Ascending aorta (tissue), 2 donors: Measurements from ENCODE around the gene SLC7A1. TPM values are rescaled to one million over a fixed set of nuclear protein-coding genes. Genes with fewer than 3 reads are reported as not detected.
A peak's percentile ranks its signal among the peaks of the same experiment; 100 is the strongest.

Source experiments
- DNase-seq, 2 donors: peaks; one replicate each; pipeline ENCODE4 v3.0.0-alpha.2; 2019; ENCODE audit warnings: low spot score in 2 of 2
- H3K27ac ChIP-seq, 2 donors: fragments of 200-600 bp; sonication (generic); one replicate each; pipeline ENCODE4 v1.5.1; 2016 to 2017; ENCODE audit warnings: mild to moderate bottlenecking in 1 of 2
- H3K27me3 ChIP-seq: fragments of 200-600 bp; sonication (generic); one replicate; pipeline ENCODE4 v1.5.1; 2017
- H3K36me3 ChIP-seq, 2 donors: fragments of 200-600 bp; sonication (generic); one replicate each; pipeline ENCODE4 v1.5.1; 2016
- H3K4me1 ChIP-seq, 2 donors: fragments of 200-600 bp; sonication (generic); one replicate each; pipeline ENCODE4 v1.5.1; 2016 to 2017; ENCODE audit warnings: mild to moderate bottlenecking in 1 of 2
- H3K4me3 ChIP-seq, 2 donors: fragments of 200-600 bp; sonication (generic); one replicate each; pipeline ENCODE4 v1.5.1; 2016 to 2017; ENCODE audit warnings: mild to moderate bottlenecking in 1 of 2
- H3K9me3 ChIP-seq, 2 donors: fragments of 200-600 bp; sonication (generic); one replicate each; pipeline ENCODE4 v1.5.1; 2016
- intact Hi-C: fragments of 100-400 bp; cut with DNase I; formaldehyde crosslinking; loops from one replicate; pipeline ENCODE4 v1.15.1; 2023
- total RNA-seq: library from RNA; depleted of rRNA; stranded (reverse); fragments of >200 nt; gene quantifications from one replicate; pipeline ENCODE4 v1.1.0, GENCODE V29; 2016
- TF ChIP-seq, protein P1 (sequence below), 3 experiments: fragments of 200-600 bp in 2 of 3; fragments of 450-650 bp in 1 of 3; sonication (generic) in 2 of 3; IDR thresholded peaks; one replicate each; pipeline ENCODE4 v1.5.1; 2016 to 2019; ENCODE audit warnings: antibody characterized with exemption in 3 of 3, mild to moderate bottlenecking in 1 of 3, moderate library complexity in 1 of 3

Gene SLC7A1
- total RNA-seq, 1 donor from 2014 or later: 17.2 TPM

DNA sequence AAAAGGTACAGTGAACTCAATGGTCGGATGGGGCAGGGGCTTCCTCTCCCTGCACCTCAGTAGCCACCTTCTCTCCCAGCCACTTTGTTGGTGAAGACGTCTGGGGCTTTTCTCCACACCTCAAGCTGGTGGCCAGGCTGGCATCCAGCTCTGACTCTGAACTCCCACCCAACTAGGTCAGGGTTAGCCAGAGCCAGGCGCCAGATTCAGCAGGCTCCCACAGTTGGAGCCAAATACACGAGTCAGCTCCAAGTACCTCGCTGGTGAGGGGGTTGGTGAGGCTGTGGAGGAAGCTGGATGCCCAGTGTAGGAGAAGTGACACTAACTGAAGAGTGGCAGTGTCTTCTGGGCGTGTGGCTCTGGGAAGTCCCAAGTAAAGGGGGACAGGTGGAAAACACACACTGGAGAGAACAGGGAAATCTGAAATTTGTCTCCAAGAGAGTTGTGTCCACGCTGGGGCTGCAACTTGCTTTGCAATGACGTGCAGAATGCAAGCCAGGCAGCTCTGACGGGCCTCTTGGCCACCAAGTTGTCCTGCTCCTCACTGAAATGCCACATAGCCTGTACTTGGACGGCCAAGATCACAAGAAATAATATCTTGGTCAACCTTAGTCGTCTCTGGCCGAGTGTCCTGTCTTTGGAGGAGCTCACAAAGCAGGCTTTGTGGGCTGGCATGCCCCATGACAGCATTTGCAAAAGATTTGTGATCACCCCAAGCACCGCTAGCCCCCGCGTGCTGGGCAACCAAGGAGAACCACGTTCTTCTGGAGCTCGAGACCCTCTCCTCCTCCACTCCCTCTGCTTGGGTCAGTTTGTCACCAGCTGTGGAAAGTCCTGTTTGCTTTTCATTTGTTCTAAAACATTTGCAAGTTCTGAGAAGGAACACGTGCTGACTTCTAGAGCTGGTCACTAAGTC lies 18.1 kb downstream of the SLC7A1 start:
- intact Hi-C loops: no loop called here
- Histone ChIP-seq H3K4me3 (peak overlapping the region in 1 of 2 donors; percentile 13), H3K27ac (no peak overlapping the region), H3K36me3 (no peaks in the 10 kb centered on the region), H3K27me3 (no peaks in the 10 kb centered on the region), H3K4me1 (peaks cover 0 to 18% of the 10 kb centered on the region in 2 donors), H3K9me3 (no peaks in the 10 kb centered on the region)
- TF ChIP-seq, protein P1, sequence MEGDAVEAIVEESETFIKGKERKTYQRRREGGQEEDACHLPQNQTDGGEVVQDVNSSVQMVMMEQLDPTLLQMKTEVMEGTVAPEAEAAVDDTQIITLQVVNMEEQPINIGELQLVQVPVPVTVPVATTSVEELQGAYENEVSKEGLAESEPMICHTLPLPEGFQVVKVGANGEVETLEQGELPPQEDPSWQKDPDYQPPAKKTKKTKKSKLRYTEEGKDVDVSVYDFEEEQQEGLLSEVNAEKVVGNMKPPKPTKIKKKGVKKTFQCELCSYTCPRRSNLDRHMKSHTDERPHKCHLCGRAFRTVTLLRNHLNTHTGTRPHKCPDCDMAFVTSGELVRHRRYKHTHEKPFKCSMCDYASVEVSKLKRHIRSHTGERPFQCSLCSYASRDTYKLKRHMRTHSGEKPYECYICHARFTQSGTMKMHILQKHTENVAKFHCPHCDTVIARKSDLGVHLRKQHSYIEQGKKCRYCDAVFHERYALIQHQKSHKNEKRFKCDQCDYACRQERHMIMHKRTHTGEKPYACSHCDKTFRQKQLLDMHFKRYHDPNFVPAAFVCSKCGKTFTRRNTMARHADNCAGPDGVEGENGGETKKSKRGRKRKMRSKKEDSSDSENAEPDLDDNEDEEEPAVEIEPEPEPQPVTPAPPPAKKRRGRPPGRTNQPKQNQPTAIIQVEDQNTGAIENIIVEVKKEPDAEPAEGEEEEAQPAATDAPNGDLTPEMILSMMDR (IDR thresholded peaks at IDR 0.05): no peak
- no peak for DNase-seq

GRCh38 chr13:29576581-29576980 lies 18.9 kb downstream of the SLC7A1 start:
- no peak overlapping the region for H3K4me3 ChIP-seq
- H3K36me3 ChIP-seq: no peaks in the 10 kb centered on the region
- intact Hi-C loops: no loop called here
- no peaks in the 10 kb centered on the region for H3K27me3 ChIP-seq
- no peaks in the 10 kb centered on the region for H3K9me3 ChIP-seq
- H3K4me1 ChIP-seq: peaks cover 0 to 18% of the 10 kb centered on the region in 2 donors
- no peak overlapping the region for H3K27ac ChIP-seq
- DNase-seq: no peak
- TF ChIP-seq, protein P1 (IDR thresholded peaks at IDR 0.05): no peak

DNA sequence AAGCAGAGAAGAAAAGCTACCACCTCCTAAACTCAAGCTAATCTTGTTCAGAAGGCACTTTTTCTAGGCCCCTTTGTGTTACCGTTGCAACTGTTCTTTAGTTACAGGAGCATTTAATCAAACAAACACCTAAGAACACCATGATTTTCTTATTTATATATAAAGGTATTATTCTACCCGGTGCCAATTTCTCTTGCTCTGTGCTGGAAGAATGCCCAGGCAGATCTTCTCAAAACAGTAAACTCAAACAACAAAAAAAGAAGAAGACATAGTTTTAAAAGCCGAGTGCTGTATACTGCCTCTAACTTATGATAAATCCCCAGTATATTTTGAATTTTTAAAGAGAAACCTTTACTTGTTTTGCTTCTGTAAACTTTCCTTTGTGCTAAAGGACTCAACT lies 20.4 kb downstream of the SLC7A1 start:
- DNase-seq: no peak
- TF ChIP-seq, protein P1 (IDR thresholded peaks at IDR 0.05): no peak
- Histone ChIP-seq H3K4me1 (peaks cover 0 to 18% of the 10 kb centered on the region in 2 donors), H3K9me3 (no peaks in the 10 kb centered on the region), H3K4me3 (no peak overlapping the region), H3K36me3 (no peaks in the 10 kb centered on the region), H3K27ac (no peak overlapping the region), H3K27me3 (no peaks in the 10 kb centered on the region)
- intact Hi-C loops: no loop called here

- Histone ChIP-seq H3K4me1 (peaks cover 0 to 12% of the 10 kb centered on the region in 2 donors), H3K9me3 (no peaks in the 10 kb centered on the region), H3K36me3 (no peaks in the 10 kb centered on the region), H3K27ac (no peak overlapping the region), H3K4me3 (no peak overlapping the region), H3K27me3 (no peaks in the 10 kb centered on the region)
- TF ChIP-seq, protein P1 (IDR thresholded peaks at IDR 0.05): no peak
- intact Hi-C loops: no loop called here
- no peak for DNase-seq
Measured at GRCh38 chr13:29573190-29573589, 22.3 kb downstream of the SLC7A1 start.

DNA sequence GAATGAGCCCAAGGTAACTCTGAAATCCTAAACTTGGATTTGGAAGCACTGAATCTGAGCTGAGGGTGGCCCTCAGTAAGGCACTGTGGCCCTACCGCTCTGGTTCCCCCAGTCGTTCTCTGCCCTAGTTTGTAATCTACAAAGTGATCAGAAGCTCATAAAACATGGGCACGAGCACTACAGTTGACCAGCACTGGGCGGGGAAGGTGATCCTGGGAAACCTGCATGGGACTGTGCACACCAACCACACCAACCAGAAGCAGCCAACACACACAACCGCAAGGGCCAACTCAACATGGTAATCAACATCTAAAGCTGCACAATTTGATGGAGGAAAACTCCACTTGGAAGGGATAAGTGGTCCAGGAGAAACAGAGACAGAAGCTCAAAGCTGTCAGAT lies 22.9 kb downstream of the SLC7A1 start:
- no peak overlapping the region for H3K4me3 ChIP-seq
- H3K27me3 ChIP-seq: no peaks in the 10 kb centered on the region
- DNase-seq: no peak
- intact Hi-C loops: no loop called here
- no peak overlapping the region for H3K27ac ChIP-seq
- H3K9me3 ChIP-seq: no peaks in the 10 kb centered on the region
- TF ChIP-seq, protein P1 (IDR thresholded peaks at IDR 0.05): no peak
- no peaks in the 10 kb centered on the region for H3K36me3 ChIP-seq
- peaks cover 0 to 6% of the 10 kb centered on the region in 2 donors for H3K4me1 ChIP-seq
